ENCODE data around the gene MYO9B.

MYO9B gene

GRCh38 chr19:17128820-17129219 is 53.2 kb downstream of the MYO9B start:
- Histone ChIP-seq H3K4me1 (ENCODE audit: insufficient read depth, low read length) (peaks cover 19% of the 10 kb centered on the region), H3K9ac (ENCODE audit: low read depth, low read length) (no peak overlapping the region), H2AFZ (ENCODE audit: low read depth, low read length) (no peak overlapping the region), H3K27me3 (ENCODE audit: insufficient read depth, low read length, poor library complexity) (no peaks in the 10 kb centered on the region), H3K4me3 (ENCODE audit: low read depth in 1 of 2, low read length in 2 of 2) (no peak overlapping the region), H3K79me2 (ENCODE audit: insufficient read depth, low read length) (peaks cover 40% of the 10 kb centered on the region), H4K20me1 (ENCODE audit: insufficient read depth, low read length) (peaks cover 16% of the 10 kb centered on the region; the same call in 1 of the 2 replicates), H3K9me3 (ENCODE audit: insufficient read depth, low read length, severe bottlenecking) (no peaks in the 10 kb centered on the region), H3K36me3 (ENCODE audit: insufficient read depth, low read length) (peaks cover 31% of the 10 kb centered on the region), H3K27ac (ENCODE audit: low read length) (no peak overlapping the region), H3K4me2 (ENCODE audit: insufficient read depth, low read length) (no peak overlapping the region)
- ATAC-seq (ENCODE audit: insufficient read depth, low read depth) (no peak), DNase-seq (no peak)
- TF ChIP-seq CTCF (IDR thresholded peaks at IDR 0.05; ENCODE audit: borderline replicate concordance, extremely low read depth, low read length, poor library complexity, severe bottlenecking) (no peak), EZH2 (IDR thresholded peaks at IDR 0.05; ENCODE audit: borderline replicate concordance, low read depth, low read length, severe bottlenecking) (no peak)

- no peak for ATAC-seq (ENCODE audit: insufficient read depth, low read depth)
- no peak overlapping the region for H3K4me3 ChIP-seq (ENCODE audit: low read depth in 1 of 2, low read length in 2 of 2)
- peaks cover 19% of the 10 kb centered on the region for H3K4me1 ChIP-seq (ENCODE audit: insufficient read depth, low read length)
- no peaks in the 10 kb centered on the region for H3K9me3 ChIP-seq (ENCODE audit: insufficient read depth, low read length, severe bottlenecking)
- no peak overlapping the region for H3K27ac ChIP-seq (ENCODE audit: low read length)
- H3K9ac ChIP-seq (ENCODE audit: low read depth, low read length): no peak overlapping the region
- H3K27me3 ChIP-seq (ENCODE audit: insufficient read depth, low read length, poor library complexity): no peaks in the 10 kb centered on the region
- H3K79me2 ChIP-seq (ENCODE audit: insufficient read depth, low read length): peaks cover 41% of the 10 kb centered on the region
- DNase-seq: no peak
- no peak for TF ChIP-seq CTCF (IDR thresholded peaks at IDR 0.05; ENCODE audit: borderline replicate concordance, extremely low read depth, low read length, poor library complexity, severe bottlenecking)
- TF ChIP-seq EZH2 (IDR thresholded peaks at IDR 0.05; ENCODE audit: borderline replicate concordance, low read depth, low read length, severe bottlenecking): no peak
- H2AFZ ChIP-seq (ENCODE audit: low read depth, low read length): no peak overlapping the region
- peaks cover 31% of the 10 kb centered on the region for H3K36me3 ChIP-seq (ENCODE audit: insufficient read depth, low read length)
- H3K4me2 ChIP-seq (ENCODE audit: insufficient read depth, low read length): no peak overlapping the region
- peaks cover 16% of the 10 kb centered on the region; the same call in 1 of the 2 replicates for H4K20me1 ChIP-seq (ENCODE audit: insufficient read depth, low read length)
These were observed 53.8 kb downstream of the MYO9B start for GRCh38 chr19:17129377-17129776.

- ATAC-seq (ENCODE audit: insufficient read depth, low read depth): no peak
- no peak for TF ChIP-seq CTCF (IDR thresholded peaks at IDR 0.05; ENCODE audit: borderline replicate concordance, extremely low read depth, low read length, poor library complexity, severe bottlenecking)
- TF ChIP-seq EZH2 (IDR thresholded peaks at IDR 0.05; ENCODE audit: borderline replicate concordance, low read depth, low read length, severe bottlenecking): no peak
- no peaks in the 10 kb centered on the region for H3K27me3 ChIP-seq (ENCODE audit: insufficient read depth, low read length, poor library complexity)
- no peaks in the 10 kb centered on the region for H3K4me1 ChIP-seq (ENCODE audit: insufficient read depth, low read length)
- DNase-seq: no peak
- H3K36me3 ChIP-seq (ENCODE audit: insufficient read depth, low read length): peaks cover 29% of the 10 kb centered on the region
- H3K79me2 ChIP-seq (ENCODE audit: insufficient read depth, low read length): peaks cover 41% of the 10 kb centered on the region
- no peak overlapping the region for H3K9ac ChIP-seq (ENCODE audit: low read depth, low read length)
- H4K20me1 ChIP-seq (ENCODE audit: insufficient read depth, low read length): peaks cover 8% of the 10 kb centered on the region
- H3K27ac ChIP-seq (ENCODE audit: low read length): no peak overlapping the region
- H3K4me2 ChIP-seq (ENCODE audit: insufficient read depth, low read length): no peak overlapping the region
- H3K4me3 ChIP-seq (ENCODE audit: low read depth in 1 of 2, low read length in 2 of 2): no peak overlapping the region
- no peak overlapping the region for H2AFZ ChIP-seq (ENCODE audit: low read depth, low read length)
- no peaks in the 10 kb centered on the region for H3K9me3 ChIP-seq (ENCODE audit: insufficient read depth, low read length, severe bottlenecking)
These were observed 59.6 kb downstream of the MYO9B start for GRCh38 chr19:17135001-17135853.

Data from DND-41 (cell line).